ENCODE data around the gene SLC7A6OS. TPM values are rescaled to one million over a fixed set of nuclear protein-coding genes. Genes with fewer than 3 reads are reported as not detected.

SLC7A6OS gene
- 14.2 TPM for polyA plus RNA-seq (2013, experiment 1 of 2; ENCODE audit: insufficient read length)
- polyA plus RNA-seq (2013, experiment 2 of 2; ENCODE audit: insufficient read length) = 11.7 TPM

GRCh38 chr16:68310774-68311511, at the start of gene SLC7A6OS, which contains the start of gene PRMT7:
Gene SLC7A6OS (minus strand): TSS chr16:68310946. CDS start chr16:68310926, 20 bp downstream.
Gene PRMT7 (plus strand): TSS chr16:68311019. CDS start chr16:68315980, 4,961 bp downstream.
- DNase-seq = peak; percentile 91

- DNase-seq = no peak
Observed at GRCh38 chr16:68359398-68360191, 48.8 kb upstream of the SLC7A6OS start.

DNA sequence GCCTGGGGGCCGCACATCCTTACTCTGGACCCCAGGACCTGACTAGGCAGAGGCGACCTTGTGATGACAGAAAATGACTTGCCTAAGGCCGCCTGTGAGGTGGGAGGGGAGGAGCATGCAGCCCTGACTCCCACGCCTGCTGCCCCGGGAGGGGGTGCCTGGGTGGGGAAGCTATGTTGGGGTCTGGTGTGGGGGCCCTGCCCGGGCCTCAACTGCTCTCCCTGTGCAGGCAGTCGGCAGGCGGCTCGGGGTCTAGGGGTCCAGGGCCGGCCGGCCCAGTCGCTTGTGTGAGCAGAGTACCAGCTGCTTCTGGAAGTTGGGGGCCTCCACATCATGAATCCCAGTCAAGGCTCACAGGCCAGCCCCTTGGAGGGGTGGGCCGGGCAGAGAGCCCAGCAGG, 48.2 kb upstream of the SLC7A6OS start:
- no peak for DNase-seq

- no peak for DNase-seq
Observed at GRCh38 chr16:68357923-68358322, 47.2 kb upstream of the SLC7A6OS start.

- no peak for DNase-seq
Observed at GRCh38 chr16:68357521-68357922, 46.8 kb upstream of the SLC7A6OS start.

DNA sequence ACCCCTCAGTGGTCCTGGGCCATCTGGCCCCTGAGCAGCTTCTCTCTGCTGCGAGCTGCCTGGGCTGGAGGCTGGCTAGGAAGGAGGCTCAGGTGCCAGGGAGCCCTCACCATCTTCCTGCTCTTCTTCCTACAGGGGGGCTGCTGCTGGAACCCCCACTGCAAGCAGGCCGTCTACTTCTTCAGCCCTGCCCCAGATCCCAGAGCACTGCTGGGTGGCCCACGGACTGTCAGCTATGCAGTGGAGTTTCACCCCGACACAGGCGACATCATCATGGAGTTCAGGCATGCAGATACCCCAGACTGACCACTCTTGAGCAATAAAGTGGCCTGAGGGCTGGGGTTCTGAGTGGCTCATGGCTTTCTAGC, 46.2 kb upstream of the SLC7A6OS start:
- no peak for DNase-seq

DNA sequence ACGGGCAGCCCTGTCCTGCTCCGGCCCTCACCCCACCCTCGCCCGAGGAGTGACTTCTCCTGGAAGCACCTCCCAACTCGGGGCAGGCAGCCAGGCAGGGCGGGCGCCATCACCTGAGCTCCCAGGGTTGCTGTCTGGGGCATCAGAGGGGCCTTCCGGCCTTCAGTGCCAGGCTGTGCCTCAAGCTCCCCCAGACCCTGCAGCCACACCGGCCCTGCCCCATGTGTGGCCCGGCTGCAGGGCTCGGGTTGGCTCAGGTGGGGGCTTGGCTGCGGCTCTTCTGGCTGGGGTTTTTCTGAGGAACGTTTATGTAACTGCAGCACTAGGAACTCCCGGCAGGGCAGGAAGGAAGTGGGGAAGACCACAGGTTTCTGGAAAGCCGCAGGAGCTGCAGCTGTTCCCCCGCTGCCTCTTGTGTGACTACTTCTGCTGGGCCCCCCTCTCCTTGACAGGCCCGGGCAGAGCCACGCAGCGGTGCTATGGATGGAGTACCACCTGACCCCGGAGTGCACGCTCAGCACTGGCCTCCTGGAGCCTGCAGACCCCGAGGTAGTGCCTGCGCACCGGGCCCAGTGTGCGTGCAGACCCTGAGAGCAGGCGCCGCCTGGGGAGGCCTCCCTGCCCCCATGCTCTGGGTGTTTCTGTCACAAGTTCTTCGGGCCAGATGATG, 45.6 kb upstream of the SLC7A6OS start:
- no peak for DNase-seq

GRCh38 chr16:68355447-68356248, 44.9 kb upstream of the SLC7A6OS start:
- DNase-seq = no peak

GRCh38 chr16:68354816-68355215, 44.1 kb upstream of the SLC7A6OS start:
- no peak for DNase-seq

GRCh38 chr16:68353366-68353765, 42.6 kb upstream of the SLC7A6OS start:
- no peak for DNase-seq

GRCh38 chr16:68351991-68352431, 41.3 kb upstream of the SLC7A6OS start:
- no peak for DNase-seq

GRCh38 chr16:68351463-68351862, 40.7 kb upstream of the SLC7A6OS start:
- DNase-seq = no peak

GRCh38 chr16:68350813-68351350, 40.1 kb upstream of the SLC7A6OS start:
- DNase-seq = no peak

- DNase-seq = no peak
Observed at GRCh38 chr16:68349838-68350410, 39.2 kb upstream of the SLC7A6OS start.

DNA sequence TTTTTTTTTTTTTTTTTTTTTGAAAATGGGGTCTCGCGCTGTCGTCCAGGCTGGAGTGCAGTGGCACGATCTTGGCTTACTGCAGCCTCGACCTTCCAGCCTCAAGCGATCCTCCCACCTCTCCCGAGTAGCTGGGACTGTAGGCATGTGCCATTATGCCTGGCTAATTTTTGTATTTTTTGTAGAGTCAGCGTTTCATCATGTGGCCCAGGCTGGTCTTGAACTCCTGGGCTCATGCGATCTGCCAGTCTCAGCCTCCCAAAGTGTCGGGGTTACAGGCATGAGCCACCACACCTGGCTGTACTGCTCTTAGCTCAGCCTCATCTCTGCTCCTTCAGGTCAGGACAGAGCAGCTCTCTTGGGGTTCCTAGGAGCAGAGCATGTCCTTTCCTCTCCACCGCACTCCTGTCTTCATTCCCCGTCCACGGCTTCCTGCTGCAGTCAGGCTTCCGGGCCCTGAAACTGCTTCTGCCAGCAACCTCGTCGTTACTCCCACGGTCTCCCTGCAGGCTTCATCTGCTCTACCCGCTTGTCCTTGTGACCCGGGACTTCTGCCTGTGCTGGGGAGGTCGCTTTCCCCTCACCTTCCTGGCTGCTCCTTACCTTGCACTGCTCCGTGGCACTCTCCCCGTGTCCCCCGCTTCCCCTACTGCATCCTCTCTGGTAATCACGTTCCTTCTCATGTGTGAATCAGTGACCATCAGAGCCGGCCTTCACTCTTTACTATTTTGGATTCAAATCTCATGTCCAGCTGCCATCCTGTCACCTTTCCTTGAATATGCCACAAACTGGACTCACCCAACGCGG, 38.1 kb upstream of the SLC7A6OS start:
- no peak for DNase-seq

DNA sequence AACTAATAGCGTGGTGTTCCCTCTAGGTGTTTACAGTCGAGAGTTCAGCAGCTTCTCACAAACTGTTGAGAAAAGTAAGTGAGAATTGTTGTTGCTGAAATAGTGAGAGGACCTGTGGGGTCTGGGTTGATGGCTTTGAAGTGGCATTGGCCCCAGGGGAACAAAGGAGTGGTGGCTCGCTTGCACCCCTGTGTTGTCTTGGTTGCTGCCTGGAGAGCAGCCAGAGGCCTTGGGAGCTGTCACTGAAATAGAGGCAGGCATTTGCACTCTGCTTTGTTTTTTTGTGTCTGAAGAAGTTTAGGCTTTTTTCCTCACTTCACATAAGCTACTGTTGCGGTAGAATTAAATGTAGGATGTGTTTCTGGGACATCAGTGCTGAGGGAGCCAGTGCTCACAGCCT, 36.9 kb upstream of the SLC7A6OS start:
- DNase-seq = no peak

DNA sequence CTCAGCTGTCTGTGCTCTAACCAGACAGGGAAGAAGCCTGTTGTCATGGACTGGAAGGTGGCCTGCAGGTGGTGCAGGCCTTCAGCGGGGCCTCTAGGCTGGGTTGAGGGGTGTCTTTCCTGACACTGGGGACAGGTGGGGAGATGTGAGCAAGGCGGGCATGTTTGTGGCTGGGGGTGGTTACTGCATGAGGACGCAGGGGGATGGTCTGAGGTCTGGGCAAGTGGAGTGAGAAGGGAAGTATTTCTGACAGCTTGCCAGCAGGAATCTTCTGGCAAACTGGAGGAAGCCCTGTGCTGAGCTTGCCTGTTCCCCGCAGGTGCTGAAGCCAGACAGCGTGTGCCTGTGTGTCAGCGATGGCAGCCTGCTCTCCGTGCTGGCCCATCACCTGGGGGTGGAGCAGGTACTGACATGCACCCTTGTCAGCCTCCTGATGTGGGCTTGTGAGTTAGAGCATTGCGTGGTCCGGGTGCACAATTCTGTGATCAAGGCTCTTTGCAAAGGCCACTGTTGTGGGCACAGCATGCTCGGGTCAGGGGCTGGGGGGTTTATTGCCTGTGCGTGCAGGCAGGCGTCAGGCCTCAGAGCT, 36.2 kb upstream of the SLC7A6OS start:
- DNase-seq = no peak

GRCh38 chr16:68345958-68346635, 35.4 kb upstream of the SLC7A6OS start:
- DNase-seq = no peak

- DNase-seq = peak; percentile 5
Observed at GRCh38 chr16:68345351-68345810, 34.6 kb upstream of the SLC7A6OS start.

Data from fibroblast of skin of back (primary cell).